ENCODE results near the gene SMAD3. TPM values are rescaled to one million over a fixed set of nuclear protein-coding genes. Genes with fewer than 3 reads are reported as not detected.

The SMAD3 gene
- total RNA-seq, 1 experiment from 2014 or later = 99.5 TPM

DNA sequence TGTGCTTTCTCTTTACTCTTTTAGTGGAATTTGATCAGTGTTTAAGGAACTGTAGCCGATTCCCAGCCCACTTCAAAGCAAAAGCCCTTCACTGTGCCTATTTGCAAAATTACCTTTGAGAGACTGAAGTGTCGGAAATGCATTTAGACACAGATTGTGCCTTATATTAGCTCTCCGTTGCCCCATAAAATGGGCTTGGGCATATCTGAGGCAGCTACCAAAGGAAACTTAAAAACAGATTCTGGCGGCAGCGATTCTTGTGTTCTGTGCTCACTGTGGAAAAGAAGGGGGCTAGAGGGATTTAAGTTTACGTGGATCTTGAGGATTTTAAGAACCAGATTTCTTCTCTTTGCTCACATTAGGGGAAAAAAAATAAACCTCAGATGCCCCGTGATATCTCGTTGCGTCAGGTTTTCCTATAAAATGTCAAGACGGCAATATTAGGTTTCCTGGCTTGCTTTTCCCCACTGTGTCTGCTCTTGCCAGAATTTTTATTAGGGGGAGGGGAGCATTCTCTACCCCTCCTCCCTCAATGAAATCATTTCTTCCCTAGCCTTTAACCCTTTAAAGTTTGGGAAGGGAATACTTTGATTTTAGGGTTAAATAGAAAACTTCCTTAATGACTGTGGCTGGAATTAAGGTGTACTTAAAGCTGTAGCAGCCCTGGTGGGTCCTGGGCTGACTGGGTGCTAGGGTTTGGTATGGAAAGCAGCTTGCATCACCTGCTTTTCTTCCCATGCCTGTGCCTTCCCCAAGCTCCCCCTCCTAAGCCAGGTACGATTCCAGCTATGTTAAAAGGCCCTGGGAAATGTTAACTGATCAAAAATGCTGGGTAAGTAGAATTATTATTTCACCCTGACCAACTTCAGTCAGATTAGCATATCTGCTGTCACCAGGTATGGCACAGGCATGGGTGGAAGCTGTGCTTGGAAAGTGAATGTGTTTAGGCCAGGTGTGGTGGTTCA lies 73.8 kb downstream of the SMAD3 start:
- no peak for DNase-seq
- H3K4me3 ChIP-seq = no peak overlapping the region
- no TSS peak for BruUV-seq (replicated peaks)
- H4K20me1 ChIP-seq (ENCODE audit: insufficient read depth) = no peaks in the 10 kb centered on the region; the same call in none of the 2 replicates
- H3K9me3 ChIP-seq (ENCODE audit: insufficient read depth, low read depth) = no peaks in the 10 kb centered on the region
- TF ChIP-seq CTCF (conservative IDR thresholded peaks at IDR 0.05) = no peak
- no peak for TF ChIP-seq EZH2 (IDR thresholded peaks at IDR 0.05; ENCODE audit: low read depth)
- no peaks in the 10 kb centered on the region for H3K27me3 ChIP-seq (ENCODE audit: insufficient read depth, low read depth)
- peaks cover 37% of the 10 kb centered on the region for H3K4me1 ChIP-seq (replicated peaks; ENCODE audit: insufficient read depth)
- H3F3A ChIP-seq (ENCODE audit: insufficient read depth, low read depth) = peaks cover 29% of the 10 kb centered on the region; the same call in 1 of the 2 replicates
- H3K36me3 ChIP-seq (ENCODE audit: low read depth) = peaks cover 5% of the 10 kb centered on the region; the same call in 1 of the 2 replicates
- ChIA-PET POLR2A (ENCODE audit: unreplicated experiment) (interaction anchor here (0.7 kb wide), 1 partner anchor 10 kb away, joined by 3 read pairs; no protein-coding TSS in a partner anchor), CTCF (interaction anchor here (0.7 kb wide), 1 partner anchor 9 kb away, joined by 3 read pairs; no protein-coding TSS in a partner anchor)
- H3K9me2 ChIP-seq (ENCODE audit: insufficient read depth) = no peaks in the 10 kb centered on the region
- intact Hi-C loops (cut with micrococcal nuclease; ENCODE audit: unreplicated experiment) = no loop called here
- no peak overlapping the region for H2AFZ ChIP-seq
- H3K79me2 ChIP-seq (ENCODE audit: low read depth) = peaks cover 100% of the 10 kb centered on the region
- H3K27ac ChIP-seq = peak overlapping the region; percentile 16; the same call in 1 of the 2 replicates
- no peak overlapping the region for H3K4me2 ChIP-seq

GRCh38 chr15:67140078-67140833 lies 74.9 kb downstream of the SMAD3 start:
- Histone ChIP-seq H3K27me3 (ENCODE audit: insufficient read depth, low read depth) (no peaks in the 10 kb centered on the region), H3K9me2 (ENCODE audit: insufficient read depth) (no peaks in the 10 kb centered on the region), H3K36me3 (ENCODE audit: low read depth) (peaks cover 5% of the 10 kb centered on the region; the same call in 1 of the 2 replicates), H3K4me1 (replicated peaks; ENCODE audit: insufficient read depth) (peaks cover 37% of the 10 kb centered on the region), H3K4me3 (no peak overlapping the region), H2AFZ (no peak overlapping the region), H3K79me2 (ENCODE audit: low read depth) (peaks cover 100% of the 10 kb centered on the region), H3F3A (ENCODE audit: insufficient read depth, low read depth) (peaks cover 40% of the 10 kb centered on the region), H3K4me2 (no peak overlapping the region), H3K9me3 (ENCODE audit: insufficient read depth, low read depth) (no peaks in the 10 kb centered on the region), H4K20me1 (ENCODE audit: insufficient read depth) (no peaks in the 10 kb centered on the region; the same call in 1 of the 2 replicates), H3K27ac (peak overlapping the region; percentile 26; the same call in 1 of the 2 replicates)
- DNase-seq = no peak
- ChIA-PET POLR2A (ENCODE audit: unreplicated experiment) (interaction anchor here (0.7 kb wide), 1 partner anchor 13 kb away, joined by 5 read pairs; no protein-coding TSS in a partner anchor), CTCF (no interaction called here)
- BruUV-seq (replicated peaks) = no TSS peak
- no peak for TF ChIP-seq CTCF (conservative IDR thresholded peaks at IDR 0.05)
- no peak for TF ChIP-seq EZH2 (IDR thresholded peaks at IDR 0.05; ENCODE audit: low read depth)
- intact Hi-C loops (cut with micrococcal nuclease; ENCODE audit: unreplicated experiment) = no loop called here

- no peaks in the 10 kb centered on the region for H3K27me3 ChIP-seq (ENCODE audit: insufficient read depth, low read depth)
- H3K4me1 ChIP-seq (replicated peaks; ENCODE audit: insufficient read depth) = peaks cover 54% of the 10 kb centered on the region
- CTCF ChIA-PET = no interaction called here
- no peak overlapping the region for H3K4me3 ChIP-seq
- H2AFZ ChIP-seq = no peak overlapping the region
- POLR2A ChIA-PET (ENCODE audit: unreplicated experiment) = interaction anchor here (1.0 kb wide), 1 partner anchor 35 kb away, joined by 3 read pairs; no protein-coding TSS in a partner anchor
- peaks cover 5% of the 10 kb centered on the region; the same call in 1 of the 2 replicates for H3K36me3 ChIP-seq (ENCODE audit: low read depth)
- H3K27ac ChIP-seq = peak overlapping the region; percentile 96
- no TSS peak for BruUV-seq (replicated peaks)
- H3K9me2 ChIP-seq (ENCODE audit: insufficient read depth) = no peaks in the 10 kb centered on the region
- no peak for DNase-seq
- H3K9me3 ChIP-seq (ENCODE audit: insufficient read depth, low read depth) = no peaks in the 10 kb centered on the region
- intact Hi-C loops (cut with micrococcal nuclease; ENCODE audit: unreplicated experiment) = no loop called here
- no peak overlapping the region for H3K4me2 ChIP-seq
- peaks cover 60% of the 10 kb centered on the region for H3F3A ChIP-seq (ENCODE audit: insufficient read depth, low read depth)
- H4K20me1 ChIP-seq (ENCODE audit: insufficient read depth) = no peaks in the 10 kb centered on the region; the same call in 1 of the 2 replicates
- no peak for TF ChIP-seq CTCF (conservative IDR thresholded peaks at IDR 0.05)
- no peak for TF ChIP-seq EZH2 (IDR thresholded peaks at IDR 0.05; ENCODE audit: low read depth)
- H3K79me2 ChIP-seq (ENCODE audit: low read depth) = peaks cover 97% of the 10 kb centered on the region
Measured at GRCh38 chr15:67142092-67142766, 76.8 kb downstream of the SMAD3 start.

All from PC-9 (cell line).